K562 (cell line): Measurements from ENCODE around the gene POPDC2. TPM values are rescaled to one million over a fixed set of nuclear protein-coding genes. Genes with fewer than 3 reads are reported as not detected.

ENCODE experiments used
- C11orf30 ChIP-seq: fragments of 450-650 bp; IDR thresholded peaks from 2 replicates; pipeline ENCODE4 v1.6.1; 2016; ENCODE audit warnings: low read depth, mild to moderate bottlenecking
- ETS2 ChIP-seq: IDR thresholded peaks from 2 replicates; pipeline ENCODE4 v1.6.1; 2016; ENCODE audit warnings: borderline replicate concordance, missing genetic modification characterization, mild to moderate bottlenecking, moderate library complexity, missing compliant biosample characterization; ENCODE audit not compliant: poor library complexity, severe bottlenecking
- NFIX ChIP-seq: fragments of 250-450 bp; sonication (Bioruptor Pico); IDR thresholded peaks from 2 replicates; pipeline ENCODE4 v1.4.0; 2020; ENCODE audit warnings: low read depth, mild to moderate bottlenecking, moderate library complexity
- NR2C2 ChIP-seq, 2 experiments: fragments of 200-800 bp in 1 of 2; sonication (Bioruptor generic) in 1 of 2; sonication (generic) in 1 of 2; formaldehyde crosslinking in 1 of 2; IDR thresholded peaks; 2 replicates each; pipeline versions ENCODE4 v1.6.1 to v1.8.0; 2016 to 2022; ENCODE audit warnings: mild to moderate bottlenecking in 1 of 2, missing compliant biosample characterization in 1 of 2, missing genetic modification characterization in 1 of 2, missing genetic modification reagents in 1 of 2
- PHB2 ChIP-seq: fragments of 450-650 bp; IDR thresholded peaks from 2 replicates; pipeline ENCODE4 v1.6.1; 2017; ENCODE audit warnings: low read depth
- PURB ChIP-seq: sonication (generic); formaldehyde crosslinking; IDR thresholded peaks from 2 replicates; pipeline ENCODE4 v1.9.0; 2021; ENCODE audit warnings: low read depth, mild to moderate bottlenecking, missing genetic modification reagents
- TRIM28 ChIP-seq: fragments of 450-650 bp; IDR thresholded peaks from 2 replicates; pipeline ENCODE4 v1.6.1; 2017
- ZFPM2 ChIP-seq: fragments of 250-450 bp; sonication (Bioruptor Pico); IDR thresholded peaks from 2 replicates; pipeline ENCODE4 v1.5.1; 2022; ENCODE audit warnings: mild to moderate bottlenecking
- ZFX ChIP-seq: sonication (generic); formaldehyde crosslinking; IDR thresholded peaks from 2 replicates; pipeline ENCODE4 v1.8.0; 2022; ENCODE audit warnings: mild to moderate bottlenecking, missing genetic modification reagents, moderate library complexity
- ZNF431 ChIP-seq: sonication (generic); formaldehyde crosslinking; IDR thresholded peaks from 2 replicates; pipeline ENCODE4 v1.8.0; 2022; ENCODE audit warnings: mild to moderate bottlenecking, missing genetic modification reagents
- ZNF445 ChIP-seq: fragments of 250-450 bp; sonication (Bioruptor Pico); IDR thresholded peaks from 2 replicates; pipeline ENCODE4 v1.4.0; 2020; ENCODE audit warnings: low read depth, mild to moderate bottlenecking, moderate library complexity
- polyA plus RNA-seq, 8 experiments: library from polyadenylated mRNA; depleted of rRNA in 4 of 8; stranded (reverse) in 5 of 8; unstranded in 3 of 8; fragments of >200 nt; fragmentation: Nextera tagmentation in 2 of 8; fragmentation: Illumina TruSeq in 1 of 8; extraction: Ambion mirVana in 2 of 8; extraction: Trizol in 1 of 8; gene quantifications; 2 replicates each; pipeline versions ENCODE4 v1.2.1 to v1.2.3, GENCODE V29; 2011 to 2014; ENCODE audit warnings: inconsistent platforms in 1 of 8, missing spikeins in 1 of 8
- total RNA-seq, 7 experiments: library from RNA; depleted of rRNA in 6 of 7; stranded (reverse); fragments of >200 nt in 6 of 7; fragmentation: Illumina TruSeq in 2 of 7; extraction: Trizol in 2 of 7; gene quantifications; 2 replicates each; pipeline versions ENCODE4 v1.2.1 to v1.2.3, GENCODE V29; 2011 to 2021; ENCODE audit warnings: low replicate concordance in 1 of 7
- TF ChIP-seq, protein P1 (sequence below): sonication (generic); formaldehyde crosslinking; IDR thresholded peaks from 2 replicates; pipeline ENCODE4 v1.8.1; 2023; ENCODE audit warnings: mild to moderate bottlenecking, missing genetic modification reagents, moderate library complexity
- TF ChIP-seq, protein P2 (sequence below): fragments of 250-450 bp; sonication (Bioruptor Pico); IDR thresholded peaks from 2 replicates; pipeline ENCODE4 v1.8.0; 2022; ENCODE audit warnings: moderate library complexity, mild to moderate bottlenecking, inconsistent platforms
- TF ChIP-seq, protein P3 (sequence below): fragments of 450-650 bp; IDR thresholded peaks from 2 replicates; pipeline ENCODE4 v1.6.1; 2018; ENCODE audit not compliant: partially characterized antibody
- TF ChIP-seq, protein P4 (sequence below): fragments of 250-450 bp; sonication (Bioruptor Pico); IDR thresholded peaks from 2 replicates; pipeline ENCODE4 v1.4.0; 2020; ENCODE audit warnings: borderline replicate concordance

Gene POPDC2
- total and polyA plus RNA-seq, 9 of the 15 experiments (the other 6 are each of a cell fraction or from before 2014, with no cell fraction given): 0.08 to 0.32 (median 0.13) TPM; not detected in 4

DNA sequence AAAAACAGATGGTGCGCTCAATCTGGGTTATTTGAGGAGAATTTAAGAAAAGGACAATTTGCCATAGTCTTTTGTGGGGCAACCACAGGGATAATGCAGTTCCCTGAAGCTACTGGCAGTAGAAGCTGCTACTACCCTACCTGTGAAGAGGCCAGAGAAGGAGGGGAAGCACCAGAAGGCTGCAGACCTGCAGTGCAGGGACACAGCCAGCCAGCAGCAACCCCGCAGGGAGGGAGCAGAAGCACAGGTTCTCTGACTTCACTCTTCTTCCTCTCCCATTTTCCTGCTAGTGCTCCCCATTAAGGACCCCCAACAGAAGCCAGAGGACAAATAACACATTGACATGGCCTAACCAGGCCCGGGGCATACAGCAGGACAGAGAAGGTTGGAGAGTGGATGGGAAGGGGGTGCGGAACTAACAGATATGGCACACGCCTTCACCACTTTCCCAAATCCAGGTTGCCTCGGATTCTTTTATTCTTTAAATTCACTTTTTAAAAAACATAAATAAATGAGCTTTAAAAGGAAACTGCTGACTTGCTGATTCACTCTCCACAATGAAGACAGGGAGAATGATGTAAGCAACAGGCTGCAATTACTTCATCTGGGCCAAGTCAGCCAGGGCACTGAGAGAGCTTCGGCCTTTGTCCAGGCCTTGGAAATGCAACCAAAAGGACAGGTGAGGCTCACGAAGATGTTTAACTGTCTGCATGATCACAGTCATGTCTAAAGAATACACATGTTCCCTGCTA lies 30.1 kb downstream of the POPDC2 start (continued):
- no peak for TF ChIP-seq NR2C2 (CRISPR knock-in tag; IDR thresholded peaks at IDR 0.05)
- peak; percentile 67; the same call in 1 of the 2 replicates for TF ChIP-seq NR2C2 (tag; IDR thresholded peaks at IDR 0.05)
- TF ChIP-seq ZFPM2 (CRISPR knock-in tag): no peak
- TF ChIP-seq PHB2: no peak
- TF ChIP-seq ETS2 (tag): no peak
- TF ChIP-seq C11orf30: peak; percentile 96
- TF ChIP-seq NFIX (CRISPR knock-in tag): no peak
- TF ChIP-seq ZNF431: no peak
- 0 out of 2 replicates have a peak, but pooled peaks have one; percentile 33 for TF ChIP-seq ZFX (CRISPR knock-in tag)
- TF ChIP-seq, protein P1, sequence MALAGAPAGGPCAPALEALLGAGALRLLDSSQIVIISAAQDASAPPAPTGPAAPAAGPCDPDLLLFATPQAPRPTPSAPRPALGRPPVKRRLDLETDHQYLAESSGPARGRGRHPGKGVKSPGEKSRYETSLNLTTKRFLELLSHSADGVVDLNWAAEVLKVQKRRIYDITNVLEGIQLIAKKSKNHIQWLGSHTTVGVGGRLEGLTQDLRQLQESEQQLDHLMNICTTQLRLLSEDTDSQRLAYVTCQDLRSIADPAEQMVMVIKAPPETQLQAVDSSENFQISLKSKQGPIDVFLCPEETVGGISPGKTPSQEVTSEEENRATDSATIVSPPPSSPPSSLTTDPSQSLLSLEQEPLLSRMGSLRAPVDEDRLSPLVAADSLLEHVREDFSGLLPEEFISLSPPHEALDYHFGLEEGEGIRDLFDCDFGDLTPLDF: no peak
- TF ChIP-seq, protein P2, sequence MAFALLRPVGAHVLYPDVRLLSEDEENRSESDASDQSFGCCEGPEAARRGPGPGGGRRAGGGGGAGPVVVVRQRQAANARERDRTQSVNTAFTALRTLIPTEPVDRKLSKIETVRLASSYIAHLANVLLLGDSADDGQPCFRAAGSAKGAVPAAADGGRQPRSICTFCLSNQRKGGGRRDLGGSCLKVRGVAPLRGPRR: no peak
- TF ChIP-seq, protein P3, sequence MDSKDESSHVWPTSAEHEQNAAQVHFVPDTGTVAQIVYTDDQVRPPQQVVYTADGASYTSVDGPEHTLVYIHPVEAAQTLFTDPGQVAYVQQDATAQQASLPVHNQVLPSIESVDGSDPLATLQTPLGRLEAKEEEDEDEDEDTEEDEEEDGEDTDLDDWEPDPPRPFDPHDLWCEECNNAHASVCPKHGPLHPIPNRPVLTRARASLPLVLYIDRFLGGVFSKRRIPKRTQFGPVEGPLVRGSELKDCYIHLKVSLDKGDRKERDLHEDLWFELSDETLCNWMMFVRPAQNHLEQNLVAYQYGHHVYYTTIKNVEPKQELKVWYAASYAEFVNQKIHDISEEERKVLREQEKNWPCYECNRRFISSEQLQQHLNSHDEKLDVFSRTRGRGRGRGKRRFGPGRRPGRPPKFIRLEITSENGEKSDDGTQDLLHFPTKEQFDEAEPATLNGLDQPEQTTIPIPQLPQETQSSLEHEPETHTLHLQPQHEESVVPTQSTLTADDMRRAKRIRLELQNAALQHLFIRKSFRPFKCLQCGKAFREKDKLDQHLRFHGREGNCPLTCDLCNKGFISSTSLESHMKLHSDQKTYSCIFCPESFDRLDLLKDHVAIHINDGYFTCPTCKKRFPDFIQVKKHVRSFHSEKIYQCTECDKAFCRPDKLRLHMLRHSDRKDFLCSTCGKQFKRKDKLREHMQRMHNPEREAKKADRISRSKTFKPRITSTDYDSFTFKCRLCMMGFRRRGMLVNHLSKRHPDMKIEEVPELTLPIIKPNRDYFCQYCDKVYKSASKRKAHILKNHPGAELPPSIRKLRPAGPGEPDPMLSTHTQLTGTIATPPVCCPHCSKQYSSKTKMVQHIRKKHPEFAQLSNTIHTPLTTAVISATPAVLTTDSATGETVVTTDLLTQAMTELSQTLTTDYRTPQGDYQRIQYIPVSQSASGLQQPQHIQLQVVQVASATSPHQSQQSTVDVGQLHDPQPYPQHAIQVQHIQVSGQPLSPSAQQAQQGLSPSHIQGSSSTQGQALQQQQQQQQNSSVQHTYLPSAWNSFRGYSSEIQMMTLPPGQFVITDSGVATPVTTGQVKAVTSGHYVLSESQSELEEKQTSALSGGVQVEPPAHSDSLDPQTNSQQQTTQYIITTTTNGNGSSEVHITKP: no peak
- no peak for TF ChIP-seq PURB (CRISPR knock-in tag)
- no peak for TF ChIP-seq TRIM28
- TF ChIP-seq, protein P4, sequence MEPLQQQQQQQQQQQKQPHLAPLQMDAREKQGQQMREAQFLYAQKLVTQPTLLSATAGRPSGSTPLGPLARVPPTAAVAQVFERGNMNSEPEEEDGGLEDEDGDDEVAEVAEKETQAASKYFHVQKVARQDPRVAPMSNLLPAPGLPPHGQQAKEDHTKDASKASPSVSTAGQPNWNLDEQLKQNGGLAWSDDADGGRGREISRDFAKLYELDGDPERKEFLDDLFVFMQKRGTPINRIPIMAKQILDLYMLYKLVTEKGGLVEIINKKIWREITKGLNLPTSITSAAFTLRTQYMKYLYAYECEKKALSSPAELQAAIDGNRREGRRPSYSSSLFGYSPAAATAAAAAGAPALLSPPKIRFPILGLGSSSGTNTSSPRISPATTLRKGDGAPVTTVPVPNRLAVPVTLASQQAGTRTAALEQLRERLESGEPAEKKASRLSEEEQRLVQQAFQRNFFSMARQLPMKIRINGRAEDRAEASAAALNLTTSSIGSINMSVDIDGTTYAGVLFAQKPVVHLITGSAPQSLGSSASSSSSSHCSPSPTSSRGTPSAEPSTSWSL (CRISPR knock-in tag): no peak
- no peak for TF ChIP-seq ZNF445 (CRISPR knock-in tag)
